Smooth muscle cell (in vitro differentiated cells): ENCODE results near the gene KCNQ1OT1. TPM values are rescaled to one million over a fixed set of nuclear protein-coding genes. Genes with fewer than 3 reads are reported as not detected.

ENCODE experiments used
- DNase-seq: peaks from one replicate; lab custom pipeline; 2025; ENCODE audit not compliant: unreplicated experiment; lab: John Stamatoyannopoulos, UW
- H2AFZ ChIP-seq: fragments of 200-600 bp; sonication (generic); 2 replicates; pipeline ENCODE4 v1.6.0; 2016; ENCODE audit warnings: antibody characterized with exemption, low read depth, mild to moderate bottlenecking
- H3F3A ChIP-seq: fragments of 200-600 bp; sonication (generic); 2 replicates; pipeline ENCODE4 v1.6.0; 2017; ENCODE audit warnings: antibody characterized with exemption, low read depth
- H3K27ac ChIP-seq: fragments of 200-600 bp; sonication (generic); 2 replicates; pipeline ENCODE4 v1.5.1; 2016; ENCODE audit warnings: low read depth, mild to moderate bottlenecking
- H3K27me3 ChIP-seq: fragments of 200-600 bp; sonication (generic); 2 replicates; pipeline ENCODE4 v1.6.1; 2016; ENCODE audit warnings: low read depth, mild to moderate bottlenecking
- H3K36me3 ChIP-seq: fragments of 200-600 bp; sonication (generic); 2 replicates; pipeline ENCODE4 v1.5.1; 2016; ENCODE audit warnings: low read depth
- H3K4me1 ChIP-seq: fragments of 200-600 bp; sonication (generic); 2 replicates; pipeline ENCODE4 v1.5.1; 2016; ENCODE audit warnings: low read depth
- H3K4me2 ChIP-seq: fragments of 200-600 bp; sonication (generic); 2 replicates; pipeline ENCODE4 v1.6.0; 2016; ENCODE audit warnings: mild to moderate bottlenecking
- H3K4me3 ChIP-seq: fragments of 200-600 bp; sonication (generic); 2 replicates; pipeline ENCODE4 v1.5.1; 2016; ENCODE audit warnings: mild to moderate bottlenecking
- H3K79me2 ChIP-seq: fragments of 200-600 bp; sonication (generic); 2 replicates; pipeline ENCODE4 v1.6.0; 2016; ENCODE audit warnings: low read depth, mild to moderate bottlenecking
- H3K9ac ChIP-seq: fragments of 200-600 bp; sonication (generic); 2 replicates; pipeline ENCODE4 v1.6.0; 2016; ENCODE audit warnings: low read depth
- H3K9me3 ChIP-seq: fragments of 200-600 bp; sonication (generic); replicated peaks from 2 replicates; pipeline ENCODE4 v1.5.1; 2016; ENCODE audit warnings: low read depth
- H4K20me1 ChIP-seq: fragments of 200-600 bp; sonication (generic); 2 replicates; pipeline ENCODE4 v1.6.0; 2016; ENCODE audit warnings: low read depth
- CTCF ChIP-seq: fragments of 200-600 bp; sonication (generic); IDR thresholded peaks from 2 replicates; pipeline ENCODE4 v1.5.1; 2017; ENCODE audit warnings: borderline replicate concordance, mild to moderate bottlenecking, antibody characterized with exemption; ENCODE audit not compliant: insufficient read depth, poor library complexity, severe bottlenecking
- WGBS: methylation state at CpG from one replicate; pipeline ENCODE4 v1.1.7; 2016; ENCODE audit warnings: low lambda C conversion rate; 5-methylcytosine and 5-hydroxymethylcytosine counted together
- polyA plus RNA-seq: library from polyadenylated mRNA; unstranded; fragments of >200 nt; fragmentation: Nextera tagmentation; extraction: Ambion mirVana; gene quantifications from 2 replicates; pipeline ENCODE4 v1.2.1, GENCODE V29; 2016
- total RNA-seq: library from RNA; depleted of rRNA; stranded (reverse); fragments of >200 nt; gene quantifications from 2 replicates; pipeline ENCODE4 v1.2.3, GENCODE V29; 2014

The KCNQ1OT1 gene
- total and polyA plus RNA-seq, 2 experiments from 2014 or later = 1.6 to 9.8 TPM

- no peaks in the 10 kb centered on the region for H3K36me3 ChIP-seq
- DNase-seq = no peak
- H2AFZ ChIP-seq = no peak overlapping the region
- no peak overlapping the region for H3K4me2 ChIP-seq
- H3K9ac ChIP-seq = no peak overlapping the region
- H3K79me2 ChIP-seq = no peaks in the 10 kb centered on the region
- no peak overlapping the region for H3K27ac ChIP-seq
- peaks cover 4% of the 10 kb centered on the region for H3K9me3 ChIP-seq
- no peaks in the 10 kb centered on the region for H4K20me1 ChIP-seq
- H3K4me1 ChIP-seq = no peaks in the 10 kb centered on the region
- no peak for TF ChIP-seq CTCF
- H3F3A ChIP-seq = no peaks in the 10 kb centered on the region
- H3K27me3 ChIP-seq = no peaks in the 10 kb centered on the region
- H3K4me3 ChIP-seq = no peak overlapping the region
- 96% methylated on average over 16 of the region's 16 CpGs for WGBS
These were observed 107.0 kb downstream of the KCNQ1OT1 start for GRCh38 chr11:2592559-2593392.

DNA sequence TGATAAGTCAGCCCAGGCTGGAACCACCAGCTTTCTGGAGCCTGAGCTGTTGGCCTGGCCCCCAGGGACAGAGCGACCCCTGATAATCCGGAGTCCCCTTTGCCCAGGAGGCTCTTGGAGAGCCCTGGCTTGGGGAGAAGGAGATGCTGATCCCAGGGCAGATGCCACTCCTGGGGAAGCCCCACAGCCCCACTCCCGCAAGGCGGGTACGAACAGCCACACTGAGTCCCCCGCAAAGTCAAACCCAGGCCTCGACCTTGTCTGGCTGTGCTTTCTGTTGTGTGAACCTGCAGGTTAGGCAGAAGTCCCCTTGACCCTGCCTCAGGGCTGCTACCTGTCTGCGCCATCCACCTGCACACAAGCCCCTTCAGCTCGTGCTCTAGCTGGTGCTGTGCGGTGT, 108.0 kb downstream of the KCNQ1OT1 start:
- Histone ChIP-seq H3K9me3 (no peaks in the 10 kb centered on the region), H3K4me3 (no peak overlapping the region), H3K4me2 (no peak overlapping the region), H3F3A (no peaks in the 10 kb centered on the region), H3K27me3 (no peaks in the 10 kb centered on the region), H2AFZ (no peak overlapping the region), H4K20me1 (no peaks in the 10 kb centered on the region), H3K79me2 (no peaks in the 10 kb centered on the region), H3K4me1 (no peaks in the 10 kb centered on the region), H3K9ac (no peak overlapping the region), H3K36me3 (no peaks in the 10 kb centered on the region), H3K27ac (no peak overlapping the region)
- TF ChIP-seq CTCF = no peak
- WGBS = 94% methylated on average over 10 of the region's 10 CpGs
- no peak for DNase-seq

- H3K4me1 ChIP-seq = no peaks in the 10 kb centered on the region
- H3K4me2 ChIP-seq = no peak overlapping the region
- H3K27ac ChIP-seq = no peak overlapping the region
- no peaks in the 10 kb centered on the region for H3K79me2 ChIP-seq
- WGBS = 84% methylated on average over 28 of the region's 28 CpGs
- no peak overlapping the region for H2AFZ ChIP-seq
- no peak overlapping the region for H3K9ac ChIP-seq
- DNase-seq = no peak
- H3K36me3 ChIP-seq = no peaks in the 10 kb centered on the region
- H3K27me3 ChIP-seq = no peaks in the 10 kb centered on the region
- H3K9me3 ChIP-seq = no peaks in the 10 kb centered on the region
- no peak for TF ChIP-seq CTCF
- H4K20me1 ChIP-seq = no peaks in the 10 kb centered on the region
- H3K4me3 ChIP-seq = no peak overlapping the region
- H3F3A ChIP-seq = no peaks in the 10 kb centered on the region
These were observed 108.6 kb downstream of the KCNQ1OT1 start for GRCh38 chr11:2590965-2591754.
